Smooth muscle cell (in vitro differentiated cells): ENCODE measurements around the gene STAP1. TPM values are rescaled to one million over a fixed set of nuclear protein-coding genes. Genes with fewer than 3 reads are reported as not detected.

Experiments used
- DNase-seq: peaks from one replicate; lab custom pipeline; 2025; ENCODE audit not compliant: unreplicated experiment; lab: John Stamatoyannopoulos, UW
- H2AFZ ChIP-seq: fragments of 200-600 bp; sonication (generic); 2 replicates; pipeline ENCODE4 v1.6.0; 2016; ENCODE audit warnings: antibody characterized with exemption, low read depth, mild to moderate bottlenecking
- H3F3A ChIP-seq: fragments of 200-600 bp; sonication (generic); 2 replicates; pipeline ENCODE4 v1.6.0; 2017; ENCODE audit warnings: antibody characterized with exemption, low read depth
- H3K27ac ChIP-seq: fragments of 200-600 bp; sonication (generic); 2 replicates; pipeline ENCODE4 v1.5.1; 2016; ENCODE audit warnings: low read depth, mild to moderate bottlenecking
- H3K27me3 ChIP-seq: fragments of 200-600 bp; sonication (generic); 2 replicates; pipeline ENCODE4 v1.6.1; 2016; ENCODE audit warnings: low read depth, mild to moderate bottlenecking
- H3K36me3 ChIP-seq: fragments of 200-600 bp; sonication (generic); 2 replicates; pipeline ENCODE4 v1.5.1; 2016; ENCODE audit warnings: low read depth
- H3K4me1 ChIP-seq: fragments of 200-600 bp; sonication (generic); 2 replicates; pipeline ENCODE4 v1.5.1; 2016; ENCODE audit warnings: low read depth
- H3K4me2 ChIP-seq: fragments of 200-600 bp; sonication (generic); 2 replicates; pipeline ENCODE4 v1.6.0; 2016; ENCODE audit warnings: mild to moderate bottlenecking
- H3K4me3 ChIP-seq: fragments of 200-600 bp; sonication (generic); 2 replicates; pipeline ENCODE4 v1.5.1; 2016; ENCODE audit warnings: mild to moderate bottlenecking
- H3K79me2 ChIP-seq: fragments of 200-600 bp; sonication (generic); 2 replicates; pipeline ENCODE4 v1.6.0; 2016; ENCODE audit warnings: low read depth, mild to moderate bottlenecking
- H3K9ac ChIP-seq: fragments of 200-600 bp; sonication (generic); 2 replicates; pipeline ENCODE4 v1.6.0; 2016; ENCODE audit warnings: low read depth
- H3K9me3 ChIP-seq: fragments of 200-600 bp; sonication (generic); replicated peaks from 2 replicates; pipeline ENCODE4 v1.5.1; 2016; ENCODE audit warnings: low read depth
- H4K20me1 ChIP-seq: fragments of 200-600 bp; sonication (generic); 2 replicates; pipeline ENCODE4 v1.6.0; 2016; ENCODE audit warnings: low read depth
- WGBS: methylation state at CpG from one replicate; pipeline ENCODE4 v1.1.7; 2016; ENCODE audit warnings: low lambda C conversion rate; 5-methylcytosine and 5-hydroxymethylcytosine counted together
- polyA plus RNA-seq: library from polyadenylated mRNA; unstranded; fragments of >200 nt; fragmentation: Nextera tagmentation; extraction: Ambion mirVana; gene quantifications from 2 replicates; pipeline ENCODE4 v1.2.1, GENCODE V29; 2016
- total RNA-seq: library from RNA; depleted of rRNA; stranded (reverse); fragments of >200 nt; gene quantifications from 2 replicates; pipeline ENCODE4 v1.2.3, GENCODE V29; 2014
- TF ChIP-seq, protein P1 (sequence below): fragments of 200-600 bp; sonication (generic); IDR thresholded peaks from 2 replicates; pipeline ENCODE4 v1.5.1; 2017; ENCODE audit warnings: borderline replicate concordance, mild to moderate bottlenecking, antibody characterized with exemption; ENCODE audit not compliant: insufficient read depth, poor library complexity, severe bottlenecking

Gene STAP1
- total and polyA plus RNA-seq, 2 experiments from 2014 or later, result not detected

DNA sequence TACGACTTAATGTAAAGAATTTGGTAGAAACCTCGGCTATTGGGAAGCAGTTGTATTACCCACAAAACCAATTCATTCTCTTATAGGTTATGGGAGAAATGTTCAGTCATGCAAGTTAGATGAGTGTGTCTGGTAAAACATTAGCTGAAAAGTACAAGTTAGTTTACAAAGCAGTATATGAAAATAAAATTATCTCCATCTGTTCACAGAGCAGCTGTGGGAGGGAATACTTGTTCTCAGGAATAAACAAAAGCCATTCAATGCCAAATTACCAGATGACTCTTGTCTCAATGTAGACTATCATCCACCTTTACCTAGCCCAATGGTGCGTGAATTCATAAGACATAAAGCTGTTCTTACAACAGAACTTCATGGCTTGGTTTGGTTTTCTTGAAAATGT, 28.6 kb downstream of the STAP1 start:
- WGBS, result 95% methylated on average over 3 of the region's 3 CpGs
- H3F3A ChIP-seq, result no peaks in the 10 kb centered on the region
- H3K9ac ChIP-seq, result no peak overlapping the region
- no peak overlapping the region for H3K27ac ChIP-seq
- H3K79me2 ChIP-seq, result no peaks in the 10 kb centered on the region
- H3K27me3 ChIP-seq, result no peaks in the 10 kb centered on the region
- H4K20me1 ChIP-seq, result no peaks in the 10 kb centered on the region
- DNase-seq, result no peak
- H3K36me3 ChIP-seq, result no peaks in the 10 kb centered on the region
- no peak overlapping the region for H3K4me2 ChIP-seq
- H2AFZ ChIP-seq, result no peak overlapping the region
- no peaks in the 10 kb centered on the region for H3K4me1 ChIP-seq
- H3K4me3 ChIP-seq, result no peak overlapping the region
- TF ChIP-seq, protein P1, sequence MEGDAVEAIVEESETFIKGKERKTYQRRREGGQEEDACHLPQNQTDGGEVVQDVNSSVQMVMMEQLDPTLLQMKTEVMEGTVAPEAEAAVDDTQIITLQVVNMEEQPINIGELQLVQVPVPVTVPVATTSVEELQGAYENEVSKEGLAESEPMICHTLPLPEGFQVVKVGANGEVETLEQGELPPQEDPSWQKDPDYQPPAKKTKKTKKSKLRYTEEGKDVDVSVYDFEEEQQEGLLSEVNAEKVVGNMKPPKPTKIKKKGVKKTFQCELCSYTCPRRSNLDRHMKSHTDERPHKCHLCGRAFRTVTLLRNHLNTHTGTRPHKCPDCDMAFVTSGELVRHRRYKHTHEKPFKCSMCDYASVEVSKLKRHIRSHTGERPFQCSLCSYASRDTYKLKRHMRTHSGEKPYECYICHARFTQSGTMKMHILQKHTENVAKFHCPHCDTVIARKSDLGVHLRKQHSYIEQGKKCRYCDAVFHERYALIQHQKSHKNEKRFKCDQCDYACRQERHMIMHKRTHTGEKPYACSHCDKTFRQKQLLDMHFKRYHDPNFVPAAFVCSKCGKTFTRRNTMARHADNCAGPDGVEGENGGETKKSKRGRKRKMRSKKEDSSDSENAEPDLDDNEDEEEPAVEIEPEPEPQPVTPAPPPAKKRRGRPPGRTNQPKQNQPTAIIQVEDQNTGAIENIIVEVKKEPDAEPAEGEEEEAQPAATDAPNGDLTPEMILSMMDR, result no peak
- H3K9me3 ChIP-seq, result no peaks in the 10 kb centered on the region

DNA sequence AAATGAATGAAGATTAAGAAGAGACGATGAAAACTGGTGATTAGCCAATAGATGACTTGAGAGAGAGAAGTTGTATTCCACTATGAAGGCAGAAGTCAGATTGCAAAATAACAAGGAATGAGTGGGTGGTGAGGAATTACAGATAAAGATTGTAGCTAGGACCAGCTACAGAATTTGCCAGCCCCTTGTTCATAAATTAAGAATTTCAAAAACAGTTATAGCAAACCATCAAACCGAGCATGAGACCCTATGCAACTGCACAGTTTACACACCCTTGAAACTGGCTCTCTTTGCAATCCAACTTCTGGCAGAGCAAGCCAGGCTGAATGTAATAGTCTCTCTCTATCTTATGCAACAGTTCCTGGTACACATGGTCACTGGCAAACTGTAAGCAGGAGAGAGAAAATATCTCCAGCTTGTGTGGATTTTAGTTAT, 35.2 kb downstream of the STAP1 start:
- TF ChIP-seq, protein P1, result no peak
- Histone ChIP-seq H3F3A (no peaks in the 10 kb centered on the region), H3K9ac (no peak overlapping the region), H3K9me3 (no peaks in the 10 kb centered on the region), H3K27ac (no peak overlapping the region), H4K20me1 (no peaks in the 10 kb centered on the region), H3K27me3 (no peaks in the 10 kb centered on the region), H3K4me3 (no peak overlapping the region), H2AFZ (no peak overlapping the region), H3K4me1 (no peaks in the 10 kb centered on the region), H3K36me3 (no peaks in the 10 kb centered on the region), H3K4me2 (peak overlapping the region; percentile 2), H3K79me2 (no peaks in the 10 kb centered on the region)
- DNase-seq, result no peak
- 30% methylated on average over 2 of the region's 2 CpGs for WGBS

DNA sequence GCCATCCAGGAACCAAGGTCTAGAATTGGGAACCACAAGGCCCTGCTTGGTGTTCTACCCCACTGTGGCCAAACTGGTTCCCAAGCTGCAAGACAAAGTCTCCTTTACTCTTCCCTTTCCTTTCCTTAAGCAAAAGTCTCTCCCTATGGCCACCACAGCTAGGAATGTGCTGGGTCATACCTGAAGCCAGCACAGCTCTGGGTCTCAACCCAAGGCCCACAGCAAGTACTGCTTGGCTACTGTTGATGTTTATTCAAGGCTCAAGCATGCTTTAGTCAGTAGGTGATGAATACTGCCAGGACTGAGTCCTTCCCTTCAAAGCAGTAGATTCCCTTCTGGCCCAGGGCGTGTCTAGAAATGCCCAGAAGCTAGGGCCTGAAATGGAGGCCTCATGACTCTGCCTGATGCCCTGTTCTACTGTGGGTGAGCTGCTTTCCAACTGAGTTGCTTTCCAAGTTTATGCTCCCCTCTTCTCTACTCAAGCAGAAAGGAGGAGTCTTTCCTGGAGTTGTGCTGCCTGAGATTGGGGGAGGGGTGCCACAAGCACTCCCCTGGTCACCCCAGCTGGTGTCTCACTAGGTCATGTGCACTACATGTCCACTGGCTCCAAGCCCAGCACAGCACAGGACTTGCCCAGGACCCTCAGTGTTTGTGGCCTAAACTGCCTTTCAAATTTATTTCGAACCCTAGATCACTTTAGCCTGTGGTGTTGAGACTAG, 44.9 kb downstream of the STAP1 start:
- no peaks in the 10 kb centered on the region for H3K27me3 ChIP-seq
- no peak overlapping the region for H3K27ac ChIP-seq
- DNase-seq, result no peak
- H3K4me2 ChIP-seq, result no peak overlapping the region
- TF ChIP-seq, protein P1, result no peak
- no peaks in the 10 kb centered on the region for H3K79me2 ChIP-seq
- H3K4me3 ChIP-seq, result no peak overlapping the region
- 97% methylated on average over 2 of the region's 2 CpGs for WGBS
- H3F3A ChIP-seq, result no peaks in the 10 kb centered on the region
- H3K4me1 ChIP-seq, result no peaks in the 10 kb centered on the region
- H2AFZ ChIP-seq, result no peak overlapping the region
- H3K9ac ChIP-seq, result no peak overlapping the region
- peaks cover 3% of the 10 kb centered on the region for H3K9me3 ChIP-seq
- no peaks in the 10 kb centered on the region for H3K36me3 ChIP-seq
- no peaks in the 10 kb centered on the region for H4K20me1 ChIP-seq

DNA sequence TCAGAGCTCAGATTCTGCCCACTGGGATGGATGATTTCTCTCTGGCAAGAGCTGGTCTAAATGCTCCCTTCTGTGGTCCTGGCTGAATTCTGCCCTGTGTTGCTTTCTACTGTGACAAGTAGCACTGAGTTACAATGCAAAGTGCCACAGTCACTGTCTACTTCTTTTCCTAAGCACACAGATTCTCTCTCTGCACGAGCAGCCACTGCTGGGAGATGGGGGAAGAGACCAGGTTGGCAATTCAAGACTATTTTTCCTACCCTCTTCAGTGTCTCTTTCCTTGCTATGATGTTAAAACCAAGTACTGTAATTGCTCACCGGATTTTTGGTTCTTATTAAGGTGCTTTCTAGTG, 45.5 kb downstream of the STAP1 start:
- no peaks in the 10 kb centered on the region for H3K79me2 ChIP-seq
- TF ChIP-seq, protein P1, result no peak
- no peak overlapping the region for H3K4me3 ChIP-seq
- no peaks in the 10 kb centered on the region for H3F3A ChIP-seq
- 87% methylated on average over 2 of the region's 2 CpGs for WGBS
- no peak for DNase-seq
- H4K20me1 ChIP-seq, result no peaks in the 10 kb centered on the region
- H3K36me3 ChIP-seq, result no peaks in the 10 kb centered on the region
- H3K4me1 ChIP-seq, result no peaks in the 10 kb centered on the region
- H3K9me3 ChIP-seq, result peaks cover 3% of the 10 kb centered on the region
- no peak overlapping the region for H3K4me2 ChIP-seq
- no peak overlapping the region for H3K27ac ChIP-seq
- H3K27me3 ChIP-seq, result no peaks in the 10 kb centered on the region
- H2AFZ ChIP-seq, result no peak overlapping the region
- H3K9ac ChIP-seq, result no peak overlapping the region
